Measurements from ENCODE around the gene PKM.

PKM gene

DNA sequence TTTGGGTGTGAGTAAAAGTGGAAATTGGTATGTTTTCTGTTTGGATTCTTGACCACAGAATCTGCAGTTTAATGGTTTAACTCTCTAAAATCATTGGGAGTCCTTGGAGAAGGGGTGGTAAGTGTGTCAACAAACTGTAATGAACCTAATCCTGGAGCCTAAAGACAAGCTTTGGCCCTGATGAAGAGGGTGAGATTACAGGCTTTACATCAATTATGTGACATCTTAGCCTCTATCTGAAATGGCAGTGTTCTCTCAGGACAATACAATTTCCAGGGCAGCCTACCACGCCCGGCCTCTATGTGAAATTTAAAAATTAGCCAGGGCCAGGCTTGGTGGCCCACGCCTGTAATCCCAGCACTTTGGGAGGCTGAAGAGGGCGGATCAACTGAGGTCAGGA lies 4.3 kb upstream of the PKM start:
- no peak overlapping the region for H3K4me2 ChIP-seq (ENCODE audit: insufficient read depth, low read length, poor library complexity, severe bottlenecking)
- H3K4me1 ChIP-seq (ENCODE audit: control insufficient read depth in 2 of 2, insufficient read depth in 1 of 2, low read depth in 1 of 2, low read length in 2 of 2): peaks cover 8 to 9% of the 10 kb centered on the region in 2 donors
- H4K8ac ChIP-seq (ENCODE audit: low read depth, low read length): no peak overlapping the region
- H3K4ac ChIP-seq (ENCODE audit: low read length): no peak overlapping the region
- no peak overlapping the region for H3K18ac ChIP-seq (ENCODE audit: low read length)
- H3K14ac ChIP-seq (ENCODE audit: low read length): no peak overlapping the region
- no peak for DNase-seq (ENCODE audit: low spot score)
- H3K9me3 ChIP-seq (replicated peaks in 1 of 2; ENCODE audit: control insufficient read depth in 2 of 2, insufficient read depth in 1 of 2, low read depth in 1 of 2, low read length in 2 of 2): no peaks in the 10 kb centered on the region
- no peaks in the 10 kb centered on the region for H3K27me3 ChIP-seq (ENCODE audit: control insufficient read depth in 3 of 3, insufficient read depth in 3 of 3, low read depth in 1 of 3, low read length in 3 of 3)
- no peak overlapping the region for H2AFZ ChIP-seq (ENCODE audit: low read length)
- WGBS, 2 donors (ENCODE audit: extremely low coverage in 2 of 2, insufficient read length in 2 of 2, insufficient replicate concordance in 1 of 2): no CpG with 5 or more reads among the region's 4 CpGs
- no peak overlapping the region for H2BK12ac ChIP-seq (ENCODE audit: low read length)
- no peak overlapping the region for H2BK15ac ChIP-seq (ENCODE audit: low read length)
- H3K36me3 ChIP-seq (replicated peaks in 1 of 2; ENCODE audit: control insufficient read depth in 2 of 2, insufficient read depth in 2 of 2, low read length in 2 of 2): peaks cover 0 to 16% of the 10 kb centered on the region in 2 donors
- no peak overlapping the region for H3K9ac ChIP-seq (ENCODE audit: low read depth, low read length, poor library complexity)
- no peak overlapping the region for H3K27ac ChIP-seq (replicated peaks; ENCODE audit: low read length)
- no peak overlapping the region for H2BK120ac ChIP-seq (ENCODE audit: low read depth, low read length)
- no peak overlapping the region for H2AK5ac ChIP-seq (ENCODE audit: low read depth, low read length)
- peaks cover 2% of the 10 kb centered on the region for H3K79me1 ChIP-seq (ENCODE audit: low read depth, low read length)
- H2BK5ac ChIP-seq (ENCODE audit: low read length): no peak overlapping the region
- H3K23ac ChIP-seq (ENCODE audit: low read depth, low read length, poor library complexity): no peak overlapping the region
- no peak overlapping the region for H3K4me3 ChIP-seq (ENCODE audit: low read length in 2 of 2)
- H4K91ac ChIP-seq (ENCODE audit: low read depth, low read length, poor library complexity): no peak overlapping the region

DNA sequence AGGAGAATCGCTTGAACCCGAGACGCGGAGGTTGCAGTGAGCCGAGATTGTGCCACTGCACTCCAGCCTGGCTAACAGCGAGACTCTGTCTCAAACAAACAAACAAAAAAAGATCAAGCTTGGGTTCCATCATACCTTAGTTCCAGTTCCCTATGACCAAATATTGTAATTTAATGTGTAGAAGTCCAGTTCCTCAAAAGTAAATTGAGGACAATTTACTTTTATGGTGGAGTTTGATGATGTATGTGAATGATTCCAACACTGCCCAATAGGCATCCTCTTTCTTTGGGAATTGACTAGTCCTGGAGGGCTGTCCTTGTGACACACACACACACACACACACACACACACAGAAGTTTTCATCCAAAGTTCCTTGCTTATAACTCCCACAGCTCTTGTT lies 2.8 kb upstream of the PKM start:
- no peak overlapping the region for H2AK5ac ChIP-seq (ENCODE audit: low read depth, low read length)
- H4K8ac ChIP-seq (ENCODE audit: low read depth, low read length): no peak overlapping the region
- WGBS, 2 donors (ENCODE audit: extremely low coverage in 2 of 2, insufficient read length in 2 of 2, insufficient replicate concordance in 1 of 2): no CpG with 5 or more reads among the region's 6 CpGs
- no peak overlapping the region for H2BK120ac ChIP-seq (ENCODE audit: low read depth, low read length)
- peaks cover 7% of the 10 kb centered on the region for H3K79me1 ChIP-seq (ENCODE audit: low read depth, low read length)
- H3K27me3 ChIP-seq (ENCODE audit: control insufficient read depth in 3 of 3, insufficient read depth in 3 of 3, low read depth in 1 of 3, low read length in 3 of 3): no peaks in the 10 kb centered on the region
- no peak overlapping the region for H3K4ac ChIP-seq (ENCODE audit: low read length)
- H3K9ac ChIP-seq (ENCODE audit: low read depth, low read length, poor library complexity): no peak overlapping the region
- no peak overlapping the region for H2BK15ac ChIP-seq (ENCODE audit: low read length)
- no peak overlapping the region for H3K14ac ChIP-seq (ENCODE audit: low read length)
- no peak overlapping the region for H4K91ac ChIP-seq (ENCODE audit: low read depth, low read length, poor library complexity)
- H3K4me1 ChIP-seq (ENCODE audit: control insufficient read depth in 2 of 2, insufficient read depth in 1 of 2, low read depth in 1 of 2, low read length in 2 of 2): peaks cover 16 to 17% of the 10 kb centered on the region in 2 donors
- no peak overlapping the region for H3K4me2 ChIP-seq (ENCODE audit: insufficient read depth, low read length, poor library complexity, severe bottlenecking)
- no peak overlapping the region for H2BK12ac ChIP-seq (ENCODE audit: low read length)
- no peak overlapping the region for H2BK5ac ChIP-seq (ENCODE audit: low read length)
- H3K36me3 ChIP-seq (replicated peaks in 1 of 2; ENCODE audit: control insufficient read depth in 2 of 2, insufficient read depth in 2 of 2, low read length in 2 of 2): peaks cover 0 to 13% of the 10 kb centered on the region in 2 donors
- no peak for DNase-seq (ENCODE audit: low spot score)
- no peak overlapping the region for H3K18ac ChIP-seq (ENCODE audit: low read length)
- no peaks in the 10 kb centered on the region for H3K9me3 ChIP-seq (replicated peaks in 1 of 2; ENCODE audit: control insufficient read depth in 2 of 2, insufficient read depth in 1 of 2, low read depth in 1 of 2, low read length in 2 of 2)
- H3K27ac ChIP-seq (replicated peaks; ENCODE audit: low read length): no peak overlapping the region
- no peak overlapping the region for H3K23ac ChIP-seq (ENCODE audit: low read depth, low read length, poor library complexity)
- H3K4me3 ChIP-seq (ENCODE audit: low read length in 2 of 2): no peak overlapping the region
- H2AFZ ChIP-seq (ENCODE audit: low read length): no peak overlapping the region

DNA sequence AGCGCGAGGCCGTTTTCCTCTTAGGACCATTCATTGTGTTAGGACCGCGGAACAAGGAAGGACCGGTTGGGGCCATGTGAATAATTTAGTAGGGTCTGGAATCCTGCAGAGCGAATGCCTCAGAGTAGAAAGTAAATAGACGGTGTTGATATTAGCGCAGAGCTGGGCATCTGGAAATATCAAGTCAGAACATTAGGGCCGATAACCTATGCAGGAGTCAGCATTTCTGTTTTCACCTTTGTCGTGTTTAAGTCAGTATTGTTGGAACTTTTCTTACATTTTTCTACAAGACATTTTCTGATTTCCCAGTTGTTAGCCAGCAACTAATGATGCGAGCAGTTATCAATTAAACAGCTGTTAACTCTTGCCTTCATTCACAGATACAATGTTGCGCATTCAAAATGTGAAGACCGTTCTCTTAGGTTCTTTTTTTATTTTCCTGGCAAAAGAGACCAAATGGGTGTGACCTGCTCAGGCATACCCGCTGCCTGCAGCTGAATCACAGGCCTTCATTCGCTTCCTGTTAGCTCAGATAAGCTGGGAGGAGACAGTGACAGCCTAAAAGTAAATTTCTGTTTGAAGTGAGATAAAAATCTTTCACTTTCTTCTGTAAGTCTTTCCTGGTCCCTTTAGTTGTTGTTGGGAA lies 966 bp upstream of the PKM start:
- Histone ChIP-seq H3K4me2 (ENCODE audit: insufficient read depth, low read length, poor library complexity, severe bottlenecking) (peak overlapping the region; percentile 79), H3K4ac (ENCODE audit: low read length) (no peak overlapping the region), H2BK120ac (ENCODE audit: low read depth, low read length) (no peak overlapping the region), H3K4me1 (ENCODE audit: control insufficient read depth in 2 of 2, insufficient read depth in 1 of 2, low read depth in 1 of 2, low read length in 2 of 2) (peaks cover 18 to 28% of the 10 kb centered on the region in 2 donors), H3K4me3 (ENCODE audit: low read length in 2 of 2) (peak overlapping the region; percentile 78 to 100), H3K14ac (ENCODE audit: low read length) (peak overlapping the region; percentile 11), H3K79me1 (ENCODE audit: low read depth, low read length) (peaks cover 7% of the 10 kb centered on the region), H3K27ac (replicated peaks; ENCODE audit: low read length) (peak overlapping the region; percentile 75), H2AK5ac (ENCODE audit: low read depth, low read length) (no peak overlapping the region), H3K36me3 (replicated peaks in 1 of 2; ENCODE audit: control insufficient read depth in 2 of 2, insufficient read depth in 2 of 2, low read length in 2 of 2) (peaks cover 0 to 17% of the 10 kb centered on the region in 2 donors), H3K27me3 (ENCODE audit: control insufficient read depth in 3 of 3, insufficient read depth in 3 of 3, low read depth in 1 of 3, low read length in 3 of 3) (no peaks in the 10 kb centered on the region), H2BK12ac (ENCODE audit: low read length) (no peak overlapping the region), H4K91ac (ENCODE audit: low read depth, low read length, poor library complexity) (no peak overlapping the region), H3K9me3 (replicated peaks in 1 of 2; ENCODE audit: control insufficient read depth in 2 of 2, insufficient read depth in 1 of 2, low read depth in 1 of 2, low read length in 2 of 2) (no peaks in the 10 kb centered on the region), H4K8ac (ENCODE audit: low read depth, low read length) (no peak overlapping the region), H2BK5ac (ENCODE audit: low read length) (peak overlapping the region; percentile 76), H2AFZ (ENCODE audit: low read length) (peak overlapping the region; percentile 93), H2BK15ac (ENCODE audit: low read length) (no peak overlapping the region), H3K23ac (ENCODE audit: low read depth, low read length, poor library complexity) (peak overlapping the region; percentile 89), H3K18ac (ENCODE audit: low read length) (peak overlapping the region; percentile 95), H3K9ac (ENCODE audit: low read depth, low read length, poor library complexity) (peak overlapping the region; percentile 92)
- WGBS, 2 donors (ENCODE audit: extremely low coverage in 2 of 2, insufficient read length in 2 of 2, insufficient replicate concordance in 1 of 2): no CpG with 5 or more reads among the region's 16 CpGs
- no peak for DNase-seq (ENCODE audit: low spot score)

DNA sequence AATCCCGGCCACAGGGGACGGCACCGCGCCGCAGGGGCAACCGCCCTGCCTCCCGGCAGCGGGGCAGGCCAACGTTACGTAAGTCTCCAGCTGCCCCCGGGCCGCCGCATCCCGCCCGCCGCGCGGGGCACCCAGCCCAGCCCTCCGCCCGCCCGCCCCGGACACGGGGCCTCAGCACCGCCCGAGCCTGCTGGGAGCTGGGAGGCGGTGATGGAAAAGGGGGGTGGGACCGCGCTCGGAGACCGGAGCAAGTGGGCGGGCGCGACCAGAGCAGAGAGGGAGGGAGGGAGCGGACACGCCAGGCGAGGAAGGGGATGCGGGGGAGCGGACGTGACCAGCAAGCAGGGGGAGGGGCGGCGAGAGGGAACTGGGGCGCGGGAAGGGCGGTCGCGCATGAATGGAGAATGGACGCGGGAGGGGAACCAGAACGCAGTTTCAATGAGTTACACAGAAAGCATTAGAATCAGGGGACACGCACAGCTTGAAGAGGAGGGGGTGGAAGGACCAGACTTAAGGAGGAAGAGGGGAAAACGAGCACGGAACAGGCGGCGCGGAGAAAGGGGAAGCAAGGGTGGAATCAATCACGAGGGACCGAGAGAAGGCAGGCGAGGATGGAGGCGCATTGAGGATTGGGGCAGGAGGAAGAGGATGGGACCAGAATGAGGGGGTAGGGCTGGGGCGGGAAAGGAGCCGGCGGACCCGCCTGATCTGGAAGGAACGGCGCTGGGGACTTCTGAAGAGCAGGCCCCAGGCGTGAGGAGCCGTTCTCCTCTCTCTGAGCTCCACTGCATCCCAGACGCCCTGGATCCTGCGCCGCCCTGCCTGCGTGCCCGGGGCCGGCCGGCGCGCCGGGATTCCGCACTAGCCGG lies 559 bp downstream of the PKM start:
- no CpG with 5 or more reads among the region's 79 CpGs for WGBS, 2 donors (ENCODE audit: extremely low coverage in 2 of 2, insufficient read length in 2 of 2, insufficient replicate concordance in 1 of 2)
- Histone ChIP-seq H2AFZ (ENCODE audit: low read length) (peak overlapping the region; percentile 93), H2AK5ac (ENCODE audit: low read depth, low read length) (peak overlapping the region; percentile 82), H3K4me3 (ENCODE audit: low read length in 2 of 2) (peak overlapping the region; percentile 99 to 100), H3K27ac (replicated peaks; ENCODE audit: low read length) (peak overlapping the region; percentile 95), H2BK15ac (ENCODE audit: low read length) (peak overlapping the region; percentile 83), H3K4me1 (ENCODE audit: control insufficient read depth in 2 of 2, insufficient read depth in 1 of 2, low read depth in 1 of 2, low read length in 2 of 2) (peaks cover 21 to 33% of the 10 kb centered on the region in 2 donors), H3K9ac (ENCODE audit: low read depth, low read length, poor library complexity) (peak overlapping the region; percentile 96), H4K8ac (ENCODE audit: low read depth, low read length) (peak overlapping the region; percentile 43), H2BK12ac (ENCODE audit: low read length) (no peak overlapping the region), H3K18ac (ENCODE audit: low read length) (peak overlapping the region; percentile 98), H3K23ac (ENCODE audit: low read depth, low read length, poor library complexity) (peak overlapping the region; percentile 100), H3K4me2 (ENCODE audit: insufficient read depth, low read length, poor library complexity, severe bottlenecking) (peak overlapping the region; percentile 73), H4K91ac (ENCODE audit: low read depth, low read length, poor library complexity) (peak overlapping the region; percentile 93), H3K9me3 (replicated peaks in 1 of 2; ENCODE audit: control insufficient read depth in 2 of 2, insufficient read depth in 1 of 2, low read depth in 1 of 2, low read length in 2 of 2) (no peaks in the 10 kb centered on the region), H3K14ac (ENCODE audit: low read length) (peak overlapping the region; percentile 91), H3K27me3 (ENCODE audit: control insufficient read depth in 3 of 3, insufficient read depth in 3 of 3, low read depth in 1 of 3, low read length in 3 of 3) (no peaks in the 10 kb centered on the region), H3K36me3 (replicated peaks in 1 of 2; ENCODE audit: control insufficient read depth in 2 of 2, insufficient read depth in 2 of 2, low read length in 2 of 2) (peaks cover 0 to 32% of the 10 kb centered on the region in 2 donors), H2BK5ac (ENCODE audit: low read length) (peak overlapping the region; percentile 98), H3K4ac (ENCODE audit: low read length) (peak overlapping the region; percentile 94), H3K79me1 (ENCODE audit: low read depth, low read length) (peaks cover 7% of the 10 kb centered on the region), H2BK120ac (ENCODE audit: low read depth, low read length) (peak overlapping the region; percentile 56)
- peak; percentile 83 for DNase-seq (ENCODE audit: low spot score)

All from neuronal stem cell (in vitro differentiated cells).